Central memory CD8-positive, alpha-beta T cell (primary cell): Measurements from ENCODE around the gene GCH1.
"Not testable (repeated sequence)": the region's sequence is repeated elsewhere in the genome, so short reads cannot be mapped to it uniquely, and the experiment has no call there.

Experiments used
- ATAC-seq: fragments of 150-1000 bp; cut with Tn5 transposase; replicated peaks from 2 replicates; pipeline ENCODE4 v1.10.0; 2022; ENCODE audit warnings: mild to moderate bottlenecking, moderate FRiP score, moderate number of reproducible peaks; ENCODE audit not compliant: poor library complexity, severe bottlenecking; ENCODE audit errors: extremely low read depth
- DNase-seq, 2 donors: peaks; one replicate each; pipeline ENCODE4 v3.0.0; 2021; ENCODE audit warnings: low spot score in 2 of 2
- H3K27ac Mint-ChIP-seq: one replicate; pipeline ENCODE4 v1.8.0; 2022; ENCODE audit warnings: low read depth, mild to moderate bottlenecking, moderate library complexity, mixed read lengths
- H3K27me3 Mint-ChIP-seq: one replicate; pipeline ENCODE4 v1.8.0; 2022; ENCODE audit warnings: mixed read lengths
- H3K36me3 Mint-ChIP-seq: one replicate; pipeline ENCODE4 v1.8.0; 2022; ENCODE audit warnings: mild to moderate bottlenecking, moderate library complexity, mixed read lengths; ENCODE audit not compliant: insufficient read depth
- H3K4me1 Mint-ChIP-seq: one replicate; pipeline ENCODE4 v1.8.0; 2022; ENCODE audit warnings: mixed read lengths
- H3K4me3 Mint-ChIP-seq: one replicate; pipeline ENCODE4 v1.8.0; 2022; ENCODE audit warnings: mild to moderate bottlenecking, moderate library complexity, mixed read lengths
- H3K9me3 Mint-ChIP-seq: one replicate; pipeline ENCODE4 v1.8.0; 2022; ENCODE audit warnings: mixed read lengths

GCH1 gene

GRCh38 chr14:54809767-54810166 is 92.9 kb downstream of the GCH1 start:
- Mint-ChIP-seq H3K27me3 (peaks cover 37% of the 10 kb centered on the region), H3K4me3 (no peak overlapping the region), H3K9me3 (no peaks in the 10 kb centered on the region), H3K4me1 (peaks cover 6% of the 10 kb centered on the region), H3K27ac (no peak overlapping the region), H3K36me3 (no peaks in the 10 kb centered on the region)
- ATAC-seq (no peak), DNase-seq (no peak)

DNA sequence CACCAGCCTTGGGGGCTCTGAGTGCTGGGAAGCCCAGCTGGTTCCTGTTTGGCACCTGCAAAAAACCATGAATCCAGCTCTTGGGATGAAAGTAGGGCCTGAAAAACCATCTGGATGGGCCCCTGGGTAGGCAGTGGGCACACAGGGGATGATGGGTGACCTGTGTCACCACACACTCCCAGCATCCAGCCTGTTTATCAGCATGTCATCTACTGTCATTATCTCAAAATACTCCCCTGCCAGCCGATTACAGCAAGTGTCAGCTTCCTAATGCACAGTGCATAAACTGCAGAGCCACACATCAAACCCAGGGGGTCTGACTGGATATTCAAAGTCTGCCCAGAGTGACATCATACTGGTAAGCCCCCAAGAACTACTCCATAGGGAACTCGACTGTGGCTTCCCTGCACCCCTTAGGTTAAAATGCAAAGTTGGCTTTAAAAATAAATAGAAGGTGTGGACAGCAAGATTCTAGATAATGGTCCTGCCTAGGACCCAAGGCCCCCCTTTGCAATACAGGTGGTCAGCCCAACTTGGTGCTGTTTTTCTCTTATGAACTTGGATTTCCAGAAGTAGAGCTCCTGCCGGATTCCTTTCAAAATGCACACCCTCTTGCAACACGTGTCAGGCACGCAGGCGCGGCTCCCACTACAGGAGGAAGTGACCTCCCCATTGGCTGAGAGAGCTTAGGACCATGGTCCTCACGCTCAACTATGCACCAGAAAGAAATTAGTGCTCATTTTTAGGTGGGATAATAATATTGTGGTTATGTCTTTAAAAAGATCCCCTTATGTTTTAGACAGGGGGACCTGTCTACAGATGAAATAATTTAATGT is 94.1 kb downstream of the GCH1 start:
- no peak for ATAC-seq
- no peak overlapping the region for H3K27ac Mint-ChIP-seq

GRCh38 chr14:54807881-54808280 is 94.7 kb downstream of the GCH1 start:
- no peaks in the 10 kb centered on the region for H3K9me3 Mint-ChIP-seq
- H3K4me3 Mint-ChIP-seq = no peak overlapping the region
- peaks cover 6% of the 10 kb centered on the region for H3K4me1 Mint-ChIP-seq
- DNase-seq (no peak), ATAC-seq (no peak)
- H3K36me3 Mint-ChIP-seq = no peaks in the 10 kb centered on the region
- H3K27ac Mint-ChIP-seq = no peak overlapping the region
- H3K27me3 Mint-ChIP-seq = peaks cover 37% of the 10 kb centered on the region

More for the DNA sequence above, 94.1 kb downstream of the GCH1 start:
- Mint-ChIP-seq H3K4me3 (no peak overlapping the region), H3K27me3 (peaks cover 37% of the 10 kb centered on the region), H3K36me3 (no peaks in the 10 kb centered on the region), H3K9me3 (no peaks in the 10 kb centered on the region), H3K4me1 (peaks cover 6% of the 10 kb centered on the region)
- DNase-seq = no peak

GRCh38 chr14:54807428-54807827 is 95.2 kb downstream of the GCH1 start:
- H3K27me3 Mint-ChIP-seq = peaks cover 37% of the 10 kb centered on the region
- no peak overlapping the region for H3K4me3 Mint-ChIP-seq
- no peak for DNase-seq
- peaks cover 6% of the 10 kb centered on the region for H3K4me1 Mint-ChIP-seq
- no peak overlapping the region for H3K27ac Mint-ChIP-seq
- no peak for ATAC-seq
- no peaks in the 10 kb centered on the region for H3K36me3 Mint-ChIP-seq
- no peaks in the 10 kb centered on the region for H3K9me3 Mint-ChIP-seq

DNA sequence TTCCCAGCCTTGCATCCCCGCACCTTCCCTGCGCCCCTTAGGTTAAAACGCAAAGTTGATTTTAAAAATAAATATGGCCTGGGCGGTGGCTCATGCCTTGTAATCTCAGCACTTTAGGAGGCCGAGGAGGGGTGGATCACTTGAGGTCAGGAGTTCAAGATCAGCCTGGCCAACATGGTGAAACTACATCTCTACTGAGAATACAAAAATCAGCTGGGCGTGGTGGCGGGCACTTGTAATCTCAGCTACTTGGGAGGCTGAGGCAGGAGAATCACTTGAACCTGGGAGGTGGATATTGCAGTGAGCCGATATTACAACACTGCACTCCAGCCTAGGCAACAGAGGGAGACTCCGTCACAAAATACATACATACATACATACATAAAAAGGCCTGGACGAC is 96.0 kb downstream of the GCH1 start:
- Mint-ChIP-seq H3K4me3 (no peak overlapping the region), H3K9me3 (no peaks in the 10 kb centered on the region), H3K27me3 (peaks cover 41% of the 10 kb centered on the region), H3K36me3 (no peaks in the 10 kb centered on the region), H3K4me1 (peaks cover 6% of the 10 kb centered on the region), H3K27ac (no peak overlapping the region)
- DNase-seq = no peak
- ATAC-seq = no peak

DNA sequence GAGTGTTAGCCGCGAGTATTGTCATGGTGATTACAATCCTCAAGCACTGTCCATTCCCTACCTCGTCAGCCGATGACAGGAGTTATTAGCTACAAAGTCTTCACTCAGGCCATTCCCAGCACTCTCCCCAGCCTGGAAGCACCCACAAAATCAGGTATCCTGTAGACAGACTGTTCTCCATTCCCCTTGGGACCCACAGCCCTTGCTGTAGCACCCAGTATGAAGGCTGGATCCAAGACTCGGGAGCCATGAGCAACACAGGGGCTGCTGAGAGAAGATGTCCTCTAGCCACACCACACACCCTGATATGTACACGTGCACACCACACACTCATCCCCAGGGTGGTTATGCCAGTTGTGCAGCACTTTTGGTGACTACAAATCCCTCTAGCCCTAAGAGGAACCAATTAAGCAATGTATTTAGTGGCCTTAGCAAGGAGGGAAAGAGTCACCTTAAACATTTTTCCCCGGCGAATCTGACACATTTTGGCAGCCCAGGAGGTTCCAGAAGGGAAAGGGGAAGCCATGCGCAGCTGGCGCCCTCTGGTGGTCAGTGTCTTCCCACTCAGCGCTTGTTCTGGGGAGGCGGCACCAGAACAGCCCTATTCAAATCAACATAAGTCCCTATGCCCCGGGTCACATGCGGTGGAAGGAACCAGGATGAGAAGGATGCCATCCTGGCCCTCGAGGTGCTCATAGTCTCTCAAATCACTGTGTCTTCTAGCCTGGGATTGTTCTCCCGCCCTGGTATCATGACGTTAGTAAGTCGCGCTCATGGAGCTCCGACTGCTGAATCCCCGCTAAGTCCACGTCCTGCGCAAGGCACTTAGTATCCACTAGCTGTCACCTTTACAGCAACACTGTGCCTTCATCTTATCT is 96.9 kb downstream of the GCH1 start:
- Mint-ChIP-seq H3K4me1 (peaks cover 6% of the 10 kb centered on the region), H3K9me3 (no peaks in the 10 kb centered on the region), H3K4me3 (no peak overlapping the region), H3K27ac (peak overlapping the region; percentile 4), H3K36me3 (no peaks in the 10 kb centered on the region), H3K27me3 (peaks cover 42% of the 10 kb centered on the region)
- DNase-seq (peak; percentile 42 to 57), ATAC-seq (no peak)

DNA sequence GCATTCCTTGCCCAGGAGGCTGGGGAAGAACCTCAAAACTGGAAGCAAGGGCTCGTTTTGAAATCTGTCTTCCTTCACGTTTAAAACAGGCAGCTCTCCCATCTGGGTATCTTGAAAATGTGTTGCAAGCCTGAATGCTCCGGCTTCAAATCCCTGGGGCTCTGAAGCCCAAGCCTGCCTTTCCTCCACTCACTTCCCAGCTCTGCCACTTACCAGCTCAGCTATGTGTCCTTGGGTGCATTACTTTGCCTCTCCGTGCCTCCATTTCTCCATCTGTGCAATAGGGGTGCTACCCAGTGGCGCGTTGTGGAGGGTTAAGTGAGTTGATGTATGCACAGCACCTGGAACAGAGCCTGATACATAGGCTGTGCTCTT is 97.6 kb downstream of the GCH1 start:
- H3K4me1 Mint-ChIP-seq = peaks cover 6% of the 10 kb centered on the region
- H3K9me3 Mint-ChIP-seq = no peaks in the 10 kb centered on the region
- no peak overlapping the region for H3K4me3 Mint-ChIP-seq
- H3K36me3 Mint-ChIP-seq = no peaks in the 10 kb centered on the region
- peaks cover 45% of the 10 kb centered on the region for H3K27me3 Mint-ChIP-seq
- H3K27ac Mint-ChIP-seq = peak overlapping the region; percentile 4
- DNase-seq = no peak
- no peak for ATAC-seq

- H3K4me1 Mint-ChIP-seq = peaks cover 6% of the 10 kb centered on the region
- DNase-seq = no peak
- H3K4me3 Mint-ChIP-seq = no peak overlapping the region
- H3K27me3 Mint-ChIP-seq = peaks cover 50% of the 10 kb centered on the region
- no peak for ATAC-seq
- H3K36me3 Mint-ChIP-seq = no peaks in the 10 kb centered on the region
- H3K27ac Mint-ChIP-seq = peak overlapping the region; percentile 4
- no peaks in the 10 kb centered on the region for H3K9me3 Mint-ChIP-seq
Observed at GRCh38 chr14:54804538-54805041, 98.0 kb downstream of the GCH1 start.

GRCh38 chr14:54803926-54804537 is 98.6 kb downstream of the GCH1 start:
- Mint-ChIP-seq H3K27ac (no peak overlapping the region), H3K4me1 (peaks cover 6% of the 10 kb centered on the region), H3K9me3 (no peaks in the 10 kb centered on the region), H3K4me3 (no peak overlapping the region), H3K27me3 (peaks cover 52% of the 10 kb centered on the region), H3K36me3 (no peaks in the 10 kb centered on the region)
- ATAC-seq (no peak), DNase-seq (no peak)

DNA sequence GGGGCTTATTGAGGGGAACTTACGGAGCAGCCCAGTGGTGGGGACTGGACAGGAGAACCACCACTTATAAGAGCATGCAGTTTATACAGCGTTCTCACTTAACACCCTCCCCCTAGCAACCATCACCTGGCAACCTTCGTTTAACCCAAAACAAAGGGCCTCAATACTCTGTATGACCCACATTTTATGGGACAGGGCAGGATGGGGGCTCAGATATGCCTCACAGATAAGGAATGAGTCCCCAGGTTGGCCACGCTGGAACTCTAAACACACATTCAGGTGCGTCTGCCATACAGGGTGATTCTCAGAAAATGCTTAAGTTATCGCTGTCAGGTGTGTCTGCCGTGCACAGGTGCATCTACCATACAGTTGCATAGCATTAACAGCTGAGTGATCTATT is 99.2 kb downstream of the GCH1 start:
- H3K4me3 Mint-ChIP-seq = no peak overlapping the region
- H3K27me3 Mint-ChIP-seq = peaks cover 52% of the 10 kb centered on the region
- no peaks in the 10 kb centered on the region for H3K9me3 Mint-ChIP-seq
- DNase-seq = no peak
- no peak for ATAC-seq
- H3K4me1 Mint-ChIP-seq = peaks cover 6% of the 10 kb centered on the region
- no peaks in the 10 kb centered on the region for H3K36me3 Mint-ChIP-seq
- no peak overlapping the region for H3K27ac Mint-ChIP-seq

DNA sequence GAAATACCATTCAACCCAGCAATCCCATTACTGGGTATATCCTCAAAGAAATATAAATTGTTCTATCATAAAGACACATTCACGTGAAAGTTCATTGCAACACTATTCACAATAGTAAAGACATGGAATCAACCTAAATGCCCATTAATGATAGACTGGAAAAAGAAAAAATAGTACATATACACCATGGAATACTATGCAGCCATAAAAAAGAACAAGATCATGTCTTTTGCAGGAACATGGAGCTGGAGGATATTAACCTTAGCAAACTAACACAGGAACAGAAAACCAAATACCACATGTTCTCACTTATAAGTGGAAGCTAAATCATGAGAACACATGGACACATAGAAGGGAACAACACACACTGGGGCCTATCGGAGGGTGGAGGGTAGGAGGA is 101.1 kb downstream of the GCH1 start:
- not testable (repeated sequence) for H3K4me3 Mint-ChIP-seq, H3K9me3 Mint-ChIP-seq, H3K4me1 Mint-ChIP-seq, H3K27ac Mint-ChIP-seq, DNase-seq, ATAC-seq, H3K36me3 Mint-ChIP-seq
- peaks cover 56% of the 10 kb centered on the region for H3K27me3 Mint-ChIP-seq

DNA sequence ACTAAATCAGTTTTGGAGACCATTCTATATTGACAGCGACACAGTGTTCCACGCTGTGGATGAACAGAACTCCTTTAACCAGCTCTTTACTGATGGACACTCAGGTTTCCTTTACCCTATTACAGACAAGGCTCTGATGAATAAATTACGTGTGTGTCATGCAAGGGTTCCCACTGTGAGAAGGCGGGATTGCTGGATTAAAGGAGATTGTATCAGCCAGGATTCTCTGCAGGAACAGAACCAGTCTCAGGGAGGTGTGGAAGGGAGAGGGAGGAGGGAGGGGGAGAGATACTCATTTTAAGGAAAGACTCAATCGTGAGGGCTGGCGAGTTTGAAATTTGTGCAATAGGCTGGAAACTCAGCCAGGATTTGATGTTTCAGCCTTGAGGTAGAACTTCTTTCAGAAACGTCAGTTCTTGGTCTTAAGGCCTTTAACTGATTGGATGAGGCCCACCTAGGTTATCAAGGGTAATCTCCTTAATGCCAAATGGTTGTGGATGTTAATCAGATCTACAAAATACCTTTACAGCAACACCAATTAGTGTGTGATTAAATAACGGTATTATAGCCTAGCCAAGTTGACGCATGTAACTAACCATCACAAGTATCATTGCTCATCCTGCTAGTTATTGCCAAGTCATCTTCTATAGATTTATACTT is 104.0 kb downstream of the GCH1 start:
- Mint-ChIP-seq H3K4me1 (no peaks in the 10 kb centered on the region), H3K27me3 (peaks cover 60% of the 10 kb centered on the region), H3K9me3 (peaks cover 3% of the 10 kb centered on the region), H3K36me3 (no peaks in the 10 kb centered on the region), H3K4me3 (no peak overlapping the region), H3K27ac (no peak overlapping the region)
- no peak for DNase-seq
- no peak for ATAC-seq
